Hematopoietic multipotent progenitor cell treated with erythropoietin and hydrocortisone succinate and interleukin-3 and kit ligand, for 17 days (in vitro differentiated cells): ENCODE results near the gene APIP.

Experiments
- DNase-seq: peaks from one replicate; pipeline ENCODE4 v3.0.0-alpha.2; 2015; ENCODE audit warnings: low spot score

The APIP gene

DNA sequence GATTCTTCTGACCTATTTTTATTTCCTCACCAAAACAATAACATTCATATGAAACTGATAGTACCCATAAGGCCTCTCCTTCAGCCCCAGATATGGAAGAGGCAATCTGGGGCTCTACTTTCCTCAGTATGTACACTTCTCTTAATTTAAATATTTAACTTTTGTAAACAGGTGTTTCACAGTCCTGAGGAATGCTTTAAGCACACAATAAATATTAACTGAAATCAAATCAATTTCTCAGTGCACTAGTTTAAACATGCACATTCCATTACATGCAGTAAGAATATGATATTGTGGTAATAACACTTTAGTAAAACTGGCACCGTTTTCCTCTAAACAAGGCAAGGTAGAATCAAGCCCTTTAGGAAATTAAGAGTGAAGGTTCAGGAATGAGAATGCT is 28.9 kb downstream of the APIP start:
- DNase-seq: no peak

DNA sequence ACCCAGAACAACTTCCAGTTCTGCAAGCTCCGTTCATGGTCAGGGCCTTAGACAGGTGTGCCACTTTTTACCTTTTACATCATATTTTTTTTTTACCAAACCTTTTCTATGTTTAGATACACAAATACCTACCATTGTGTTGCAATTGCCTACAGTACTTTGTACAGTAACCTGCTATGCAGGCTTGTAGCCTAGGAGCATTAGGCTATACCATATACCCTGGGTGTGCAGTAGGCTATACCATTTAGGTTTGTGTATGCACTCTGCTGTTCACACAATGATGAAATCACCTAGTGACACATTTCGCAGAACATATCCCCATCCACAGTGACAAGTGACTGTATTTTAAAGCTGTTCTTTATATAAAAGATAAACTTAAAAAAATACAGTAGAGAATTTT is 29.6 kb downstream of the APIP start:
- no peak for DNase-seq

DNA sequence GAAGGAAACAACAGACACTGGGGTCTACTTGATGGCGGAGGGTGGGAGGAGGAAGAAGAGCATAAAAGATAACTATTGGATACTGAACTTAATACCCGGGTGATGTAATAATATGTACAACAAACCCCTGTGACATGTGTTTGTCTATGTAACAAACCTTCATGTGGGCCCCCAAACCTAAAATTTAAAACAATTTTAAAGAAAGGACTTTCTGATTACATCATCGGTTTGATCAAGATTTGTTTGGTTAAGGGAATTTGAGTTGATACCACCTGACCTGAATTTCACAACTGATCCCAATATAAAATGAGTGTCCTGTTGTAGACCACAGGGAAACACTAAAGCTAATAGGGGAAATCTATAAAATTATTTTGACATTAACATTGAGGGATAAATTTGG is 34.3 kb downstream of the APIP start:
- no peak for DNase-seq

DNA sequence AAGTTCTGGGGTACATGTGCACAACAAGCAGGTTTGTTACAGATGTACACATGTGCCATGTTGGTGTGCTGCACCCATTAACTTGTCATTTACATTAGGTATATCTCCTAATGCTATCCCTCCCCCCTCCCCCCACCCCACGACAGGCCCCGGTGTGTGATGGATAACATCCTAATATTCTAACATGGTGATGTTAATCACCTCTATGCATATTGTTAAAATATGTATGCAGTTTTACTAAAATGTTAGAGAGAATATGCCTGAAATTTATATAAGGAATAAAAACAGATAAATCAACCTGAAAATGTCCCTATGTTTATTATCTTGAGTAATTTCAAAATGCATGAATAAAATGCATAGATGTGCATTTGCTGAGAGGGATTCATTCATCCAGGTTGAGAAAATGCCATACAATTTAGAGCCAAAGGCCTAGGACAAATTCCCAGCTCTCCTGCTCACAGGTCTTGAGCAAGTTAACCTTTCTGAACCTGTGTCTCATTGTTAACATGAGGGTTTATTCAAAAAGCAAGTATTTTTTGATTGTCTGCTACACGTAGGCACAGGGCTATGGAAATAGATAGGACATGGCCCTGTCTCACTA is 38.7 kb downstream of the APIP start:
- DNase-seq: no peak

DNA sequence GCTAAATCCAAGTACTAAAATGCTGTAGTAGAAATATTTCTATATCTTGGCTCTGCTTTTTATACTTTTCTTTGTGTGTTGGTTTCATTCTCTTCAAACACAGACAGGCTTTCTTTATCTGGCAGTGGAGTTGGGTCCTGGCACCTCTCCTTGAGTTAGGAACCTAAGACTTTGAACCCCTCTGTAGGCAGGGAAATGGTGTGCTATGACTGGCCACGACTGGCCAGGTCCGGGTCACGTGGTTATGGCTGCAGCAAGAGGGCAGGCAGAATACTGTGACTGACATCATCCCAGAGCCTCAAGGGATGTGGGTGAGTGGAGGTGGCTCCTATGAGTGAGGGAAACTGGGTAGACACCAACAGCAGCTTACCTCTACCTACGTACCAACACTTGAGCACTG is 42.0 kb downstream of the APIP start:
- no peak for DNase-seq

DNA sequence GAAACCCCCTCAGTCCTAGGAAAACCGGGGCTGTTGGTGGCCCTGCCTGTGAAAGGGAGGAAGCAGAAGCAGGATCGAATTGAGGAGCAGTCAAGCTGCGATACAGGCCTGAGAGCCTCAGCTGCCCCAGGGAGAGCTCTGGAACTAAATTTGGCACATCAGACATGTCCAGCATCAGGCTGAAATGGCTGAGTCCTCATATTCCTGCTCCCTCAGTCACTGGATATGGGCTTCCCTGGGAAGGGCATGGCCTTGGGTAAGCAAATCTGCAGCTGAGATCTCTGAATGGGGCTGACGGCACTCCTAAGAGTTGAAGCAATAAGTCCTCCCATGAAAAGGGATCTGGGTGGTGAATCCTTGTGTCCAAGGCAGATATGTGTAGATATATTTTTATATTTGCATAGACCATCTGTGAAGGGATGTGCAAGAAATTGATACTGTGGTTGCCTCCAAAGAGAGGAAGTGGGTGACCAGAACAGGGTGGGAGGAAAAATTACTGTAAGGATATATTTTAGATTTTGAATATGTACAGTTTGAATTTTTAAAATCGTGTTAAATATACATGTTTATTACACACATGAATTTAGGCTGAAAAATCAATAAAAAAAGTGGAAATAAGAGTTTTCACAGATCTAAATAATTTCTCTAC is 45.5 kb downstream of the APIP start:
- no peak for DNase-seq

DNA sequence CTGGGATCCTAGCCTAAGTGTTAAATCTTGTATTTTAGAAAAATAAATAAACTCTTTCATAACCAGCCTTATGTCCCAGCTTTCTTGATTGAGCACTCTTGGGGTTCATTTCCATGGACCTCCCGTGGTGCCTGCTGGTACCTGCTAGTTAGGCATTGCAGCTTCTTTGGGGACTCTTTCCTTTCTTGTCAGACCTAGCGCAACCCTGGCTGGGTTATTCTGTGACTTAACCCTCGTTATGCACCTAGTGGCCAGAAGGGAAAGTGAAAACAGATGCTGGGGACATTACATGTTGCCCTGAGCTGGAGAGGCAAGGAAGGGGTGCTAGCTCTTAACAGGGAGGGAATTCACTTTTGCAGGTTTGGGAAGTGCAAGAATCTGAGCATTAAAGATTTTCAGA is 46.8 kb downstream of the APIP start:
- no peak for DNase-seq

DNA sequence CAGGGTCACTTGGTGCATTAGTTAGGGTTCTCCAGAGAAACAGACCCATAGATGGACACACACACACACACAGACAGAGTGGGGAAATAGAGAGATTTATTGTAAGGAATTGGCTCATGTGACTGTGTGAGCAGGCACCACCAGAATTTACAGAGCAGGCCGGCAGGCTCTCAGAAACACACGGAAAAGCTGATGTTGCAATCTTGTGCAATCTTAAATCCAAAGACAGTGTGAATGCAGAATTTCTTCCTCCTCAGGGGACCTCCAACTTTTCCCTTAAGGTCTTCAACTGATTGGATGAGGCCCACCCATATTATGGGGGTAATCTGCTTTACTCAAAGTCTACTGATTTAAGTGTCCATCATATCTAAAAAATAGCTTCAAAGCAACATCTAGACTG is 49.8 kb downstream of the APIP start:
- no peak for DNase-seq

DNA sequence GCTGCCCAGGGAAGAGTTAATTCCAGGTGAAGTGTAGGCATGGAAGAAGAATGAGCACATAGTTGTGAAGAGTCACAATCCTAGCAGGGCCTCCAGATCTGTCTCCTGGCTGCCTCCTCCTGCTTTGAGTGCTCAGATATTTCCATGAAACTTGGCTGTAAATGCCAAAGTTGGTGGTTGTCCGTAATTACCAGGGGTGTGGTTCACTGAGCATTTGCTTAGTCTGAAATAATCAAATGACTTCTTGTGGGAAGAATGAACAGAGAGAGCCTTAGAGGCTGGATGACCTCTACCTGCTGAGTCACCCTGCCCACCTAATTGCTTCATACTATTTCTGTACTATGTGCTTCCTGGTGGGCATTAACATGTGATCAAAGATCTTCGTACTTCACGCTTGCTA is 50.9 kb downstream of the APIP start:
- no peak for DNase-seq

DNA sequence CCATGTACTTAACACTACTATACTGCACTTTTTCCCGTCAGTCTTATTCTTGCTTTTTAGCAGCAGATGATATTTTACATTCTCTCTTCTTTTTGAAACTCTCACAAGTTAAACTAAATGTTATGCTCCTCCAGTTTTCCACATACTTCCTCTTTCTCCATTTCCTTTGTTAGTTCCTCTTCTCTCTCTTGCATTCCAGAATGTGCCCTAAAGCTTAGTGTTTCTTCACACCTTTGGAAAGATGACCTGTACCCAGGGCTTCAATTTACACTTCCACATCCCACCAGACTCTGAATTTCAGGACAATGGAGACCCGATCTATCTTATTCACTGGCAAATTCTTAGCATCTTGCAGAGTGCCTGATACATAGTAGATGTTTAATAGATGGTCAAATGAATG is 51.8 kb downstream of the APIP start:
- DNase-seq: no peak

DNA sequence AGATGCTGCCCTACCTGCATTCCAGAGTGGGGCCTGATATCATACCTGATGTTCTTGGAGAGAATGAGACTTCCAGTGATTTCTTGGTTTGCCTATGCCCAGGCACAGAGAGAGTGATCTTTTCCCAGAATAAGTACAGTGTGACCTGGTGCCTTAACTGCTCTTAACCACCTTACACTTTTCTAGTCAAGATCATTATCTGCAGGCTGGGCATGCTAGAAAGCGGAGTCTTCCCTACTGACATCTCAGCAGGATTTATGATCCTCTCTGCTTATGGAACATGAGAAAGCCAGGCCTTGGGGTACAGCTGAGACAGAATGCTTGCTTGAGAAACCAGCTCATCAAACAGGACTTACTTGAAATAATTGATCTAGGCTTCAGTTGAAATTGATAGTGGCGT is 53.1 kb downstream of the APIP start:
- DNase-seq: no peak

DNA sequence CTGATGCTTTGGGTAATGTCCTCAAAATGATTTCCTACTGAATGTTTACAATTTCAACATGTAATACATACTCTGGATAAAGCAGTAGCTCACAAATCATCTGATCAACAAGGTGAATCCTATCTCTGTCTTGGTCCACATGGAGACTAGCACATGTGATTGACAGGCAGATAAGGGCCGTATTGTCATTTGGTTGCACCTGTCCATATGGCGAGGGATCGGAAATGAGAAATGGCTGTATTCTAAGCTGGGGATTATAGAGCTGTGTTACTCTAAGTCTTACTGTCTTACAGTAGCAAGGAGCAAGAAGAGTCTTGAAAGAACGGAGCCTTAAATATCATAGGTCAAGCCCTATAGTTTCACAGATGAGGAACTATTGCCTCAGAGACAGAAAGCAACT is 55.7 kb downstream of the APIP start:
- no peak for DNase-seq

DNA sequence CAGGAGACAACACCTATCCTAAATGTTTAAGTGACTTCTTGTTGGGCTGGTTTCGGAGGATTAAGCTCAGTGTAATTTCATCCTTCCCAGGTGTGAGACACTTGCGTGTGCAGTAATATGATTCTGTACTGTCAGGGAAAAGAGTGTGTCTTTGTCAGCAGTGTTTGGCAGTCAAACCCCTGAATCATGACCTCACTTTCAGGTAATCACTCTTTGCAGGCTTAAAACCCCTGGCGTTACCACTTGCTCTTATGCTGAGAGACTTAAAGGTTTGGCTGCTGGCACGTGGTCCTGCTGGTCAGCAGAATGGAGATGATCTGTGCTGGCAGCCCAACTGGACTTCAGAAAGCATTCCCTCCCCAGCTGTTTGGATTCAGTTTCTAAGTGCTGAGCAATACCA is 56.1 kb downstream of the APIP start:
- DNase-seq: no peak

DNA sequence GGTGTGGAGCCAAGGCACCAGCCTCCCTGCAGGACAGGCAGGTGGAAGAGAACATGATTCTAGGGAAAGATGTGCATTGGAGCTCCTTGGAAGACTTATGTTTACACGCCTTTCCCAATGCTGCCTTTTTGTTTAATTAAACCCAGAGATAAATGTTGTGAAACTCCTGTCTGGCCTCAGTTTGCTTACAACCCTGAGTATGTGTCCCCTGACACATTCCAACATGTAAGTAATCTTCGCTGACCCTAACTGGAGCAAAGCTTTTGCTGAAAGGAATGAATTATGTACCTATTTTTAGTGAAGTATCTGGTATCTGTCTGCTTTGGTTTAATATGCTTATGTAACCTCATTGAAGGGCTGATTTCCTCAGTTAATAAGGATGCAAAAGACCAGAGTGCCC is 56.7 kb downstream of the APIP start:
- DNase-seq: no peak

DNA sequence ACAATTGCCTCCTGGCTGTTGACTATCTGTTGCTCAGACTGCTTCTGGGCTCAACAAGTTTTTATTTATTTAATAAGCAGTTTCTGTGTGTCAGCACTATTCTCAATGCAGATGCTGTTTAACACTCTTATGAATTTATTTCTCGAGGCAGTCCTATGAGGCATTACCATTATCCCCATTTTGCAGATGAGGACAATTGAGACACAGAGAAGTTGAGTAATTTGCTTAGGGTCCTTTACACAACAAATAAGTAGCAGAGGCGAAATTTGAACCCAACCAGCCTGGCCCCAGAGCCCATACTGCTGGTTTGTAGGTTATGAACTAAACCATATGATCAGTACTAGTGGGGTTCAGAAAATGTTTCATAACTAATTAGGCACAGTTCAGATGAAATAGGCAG is 58.7 kb downstream of the APIP start:
- DNase-seq: no peak

DNA sequence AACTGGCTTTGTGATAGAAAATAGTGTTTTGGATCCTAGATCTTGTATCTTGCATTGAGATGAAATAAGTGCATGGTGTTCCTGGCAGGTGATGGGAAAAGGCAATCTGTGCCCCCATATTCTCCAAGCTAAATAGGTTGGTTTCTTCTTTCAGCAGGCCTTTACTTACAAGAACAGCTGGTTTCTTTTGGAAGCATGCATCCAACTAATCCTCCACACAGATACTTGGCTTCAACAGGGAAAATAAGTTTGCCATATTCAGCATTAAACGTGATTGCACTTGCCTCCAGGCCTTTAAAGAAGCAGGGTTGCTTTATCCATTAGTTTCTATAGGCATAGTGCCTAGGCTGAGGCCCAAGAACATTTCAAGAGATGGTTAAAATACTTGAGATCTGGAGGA is 59.9 kb downstream of the APIP start:
- DNase-seq: no peak

DNA sequence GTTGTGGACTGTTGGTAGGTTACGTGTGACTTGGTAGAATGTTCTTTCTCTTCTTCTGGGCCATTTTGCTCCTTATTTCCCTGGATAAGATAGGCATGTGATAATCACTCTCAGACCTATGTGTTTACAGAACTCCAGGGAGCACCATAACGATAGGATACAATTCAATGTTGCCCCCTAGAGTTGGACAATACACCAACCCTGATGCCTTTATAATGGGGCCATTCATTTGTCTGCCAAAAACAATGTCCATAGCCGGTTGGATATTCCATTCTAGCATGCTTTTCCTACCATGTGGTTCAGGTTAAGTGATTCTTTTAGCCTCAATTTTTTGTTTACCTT is 60.5 kb downstream of the APIP start:
- no peak for DNase-seq

DNA sequence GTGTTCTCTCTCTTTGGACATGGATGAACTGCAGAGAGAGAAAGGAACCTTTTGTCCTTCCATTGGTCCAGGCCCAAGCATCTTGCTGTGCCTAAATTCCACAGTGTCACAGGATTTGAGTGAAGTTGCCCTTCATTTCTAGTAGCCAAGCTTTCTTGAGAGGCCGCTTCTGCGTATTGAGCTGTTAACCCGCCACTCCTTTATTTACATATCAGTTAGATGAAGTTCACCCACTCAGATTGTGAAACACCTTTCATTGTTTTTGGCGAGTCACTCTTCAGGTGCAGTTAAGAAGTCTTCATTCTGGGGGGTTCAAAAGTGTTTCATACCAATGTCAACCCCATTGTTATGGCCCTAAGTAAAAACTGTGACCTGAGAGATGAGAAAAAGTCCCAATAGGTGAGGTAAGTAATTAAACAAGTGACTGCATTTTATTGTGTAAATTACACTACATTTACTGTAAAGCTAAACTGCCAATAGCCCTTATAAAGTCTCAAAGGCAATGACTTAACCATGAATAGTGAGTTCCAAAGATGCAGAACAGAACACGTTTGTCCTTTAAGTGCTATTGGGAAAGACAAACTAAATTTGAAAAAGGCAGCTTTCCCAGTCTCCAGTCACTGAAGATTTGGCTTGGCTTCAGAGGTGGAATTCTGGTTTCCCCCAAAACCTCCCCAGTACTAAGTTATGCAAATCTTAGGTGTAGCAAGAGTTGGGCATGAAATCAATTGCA is 61.0 kb downstream of the APIP start:
- DNase-seq: no peak

DNA sequence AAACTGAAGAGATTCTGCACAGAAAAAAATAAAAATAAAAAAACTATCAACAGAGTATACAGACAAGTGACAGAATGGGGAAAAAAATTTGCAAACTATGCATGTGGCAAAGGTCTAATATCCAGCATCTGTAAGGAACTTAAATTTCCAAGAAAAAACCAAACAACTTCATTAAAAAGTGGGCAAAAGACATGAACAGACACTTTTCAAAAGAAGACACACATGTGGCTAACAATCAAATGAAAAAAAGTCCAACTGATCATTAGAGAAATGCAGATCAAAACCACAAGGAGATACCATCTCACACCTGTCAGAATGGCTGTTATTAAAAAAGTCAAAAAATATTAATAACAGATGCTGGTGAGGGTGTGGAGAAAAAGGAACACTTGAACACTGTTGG is 64.3 kb downstream of the APIP start:
- DNase-seq: no peak

DNA sequence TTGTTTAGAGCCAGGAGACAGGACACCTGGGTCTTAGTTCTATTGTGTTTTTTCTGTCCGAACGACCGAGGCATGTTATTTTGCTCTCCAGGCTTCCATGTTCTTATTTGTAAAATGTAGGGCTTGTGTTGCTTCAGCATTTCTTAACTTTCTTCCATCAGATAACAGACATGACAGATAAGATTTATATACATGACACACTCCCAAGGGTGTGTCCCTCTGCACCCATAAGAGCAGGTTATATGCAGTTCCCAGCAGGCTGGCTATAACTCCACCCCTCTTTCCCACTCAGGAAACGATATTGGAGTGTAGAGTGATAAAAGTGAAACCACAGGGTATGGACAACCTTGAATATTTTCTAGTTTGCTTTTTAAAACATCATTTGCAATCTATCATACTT is 65.8 kb downstream of the APIP start:
- DNase-seq: no peak

DNA sequence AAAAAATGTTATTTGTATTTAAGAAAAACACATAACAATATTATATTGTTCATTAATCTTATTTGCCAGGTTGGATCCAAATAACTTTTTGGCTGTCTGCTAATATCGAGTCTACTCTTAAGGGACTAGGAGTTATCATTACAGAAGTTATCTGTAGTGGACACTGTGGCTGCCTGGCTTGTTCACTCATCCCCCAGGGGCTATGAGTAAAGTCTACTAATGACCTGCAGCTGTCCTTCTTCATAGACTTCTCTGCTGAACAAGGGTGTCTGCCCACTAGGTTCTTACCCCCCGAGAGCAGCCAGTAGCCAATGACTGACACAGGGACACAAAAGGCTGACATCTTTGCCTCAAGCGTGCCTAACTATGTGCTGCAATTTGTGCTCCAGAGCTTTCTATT is 69.7 kb downstream of the APIP start:
- DNase-seq: no peak

DNA sequence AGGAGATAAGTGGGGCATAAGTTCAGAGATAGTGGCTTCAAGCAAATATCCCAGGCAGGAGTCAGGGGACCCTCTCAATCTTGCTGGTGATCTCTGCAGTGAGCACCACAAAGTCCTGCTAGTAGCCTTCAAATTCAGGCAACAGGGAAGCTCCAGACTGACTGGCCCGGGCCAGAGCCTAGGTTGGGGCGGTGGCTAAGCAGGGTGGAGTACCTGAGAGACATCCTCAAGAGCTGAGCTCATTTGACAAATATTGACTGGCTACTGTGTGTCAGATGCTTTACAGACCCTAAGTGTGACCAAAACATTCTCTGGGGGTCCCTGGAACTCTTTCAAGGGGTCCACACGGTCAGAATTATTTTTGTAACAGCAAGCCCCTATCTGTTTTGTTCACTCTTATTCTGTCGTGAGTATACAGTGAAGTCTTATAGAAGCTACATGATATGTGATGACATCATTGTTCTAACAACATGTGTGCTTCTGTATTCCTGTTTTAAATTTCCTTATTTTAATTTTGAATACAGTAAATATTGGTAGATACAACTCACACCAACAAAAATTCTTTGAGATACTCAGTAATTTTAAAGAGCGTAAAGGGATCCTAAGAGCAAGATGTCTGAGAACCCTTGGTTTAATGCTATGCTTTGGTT is 71.6 kb downstream of the APIP start:
- DNase-seq: no peak

DNA sequence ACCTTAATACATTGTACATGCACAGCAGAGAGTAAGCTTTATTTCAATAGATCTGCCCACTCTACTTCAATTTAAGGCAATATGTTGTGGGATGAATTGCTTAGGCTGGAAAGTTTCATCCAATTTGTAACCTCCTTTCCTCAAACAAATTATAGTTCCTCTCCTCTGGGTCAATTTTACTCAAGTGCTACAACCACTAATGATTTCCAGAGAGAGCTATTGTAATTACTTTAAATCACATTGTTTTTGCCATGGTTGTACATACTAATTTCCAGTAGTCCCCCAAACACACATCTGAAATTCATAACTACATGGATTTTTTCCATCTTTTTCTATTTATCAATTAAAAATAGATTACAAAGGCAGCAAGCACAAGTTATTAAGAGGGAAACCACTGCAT is 72.9 kb downstream of the APIP start:
- no peak for DNase-seq
